Common myeloid progenitor, CD34-positive (primary cell): ENCODE measurements around the gene ZNF532. TPM values are rescaled to one million over a fixed set of nuclear protein-coding genes. Genes with fewer than 3 reads are reported as not detected.
"Not testable (repeated sequence)": the region's sequence is repeated elsewhere in the genome, so short reads cannot be mapped to it uniquely, and the experiment has no call there.

Experiments
- CTCF ChIA-PET: fragments of 350-600 bp; sonication (Branson Sonifier 250); formaldehyde crosslinking; loops from one replicate; lab custom pipeline; 2021; ENCODE audit warnings: antibody characterized with exemption; lab: Charles Lee
- POLR2A ChIA-PET: fragments of 350-600 bp; sonication (Branson Sonifier 250); formaldehyde crosslinking; loops from one replicate; lab custom pipeline; 2021; ENCODE audit warnings: antibody characterized with exemption; lab: Charles Lee
- DNase-seq, 3 donors: peaks; one replicate each; pipeline versions ENCODE4 v3.0.0 to v3.0.0-alpha.2; 2013
- H3K27ac ChIP-seq, 2 experiments: 1 replicate in 1 of 2; 2 replicates in 1 of 2; pipeline ENCODE4 v1.7.0; 2013; ENCODE audit warnings: inconsistent platforms in 2 of 2, low read length in 2 of 2, mild to moderate bottlenecking in 2 of 2, low read depth in 1 of 2, moderate library complexity in 1 of 2; ENCODE audit not compliant: severe bottlenecking in 2 of 2, insufficient read depth in 1 of 2, poor library complexity in 1 of 2
- H3K27me3 ChIP-seq, 5 experiments: replicated peaks in 2 of 5; 1 replicate in 3 of 5; 2 replicates in 2 of 5; pipeline versions ENCODE4 v1.6.1 to v1.7.0; 2013; ENCODE audit warnings: low read length in 4 of 5, mild to moderate bottlenecking in 2 of 5, moderate library complexity in 2 of 5, inconsistent platforms in 1 of 5; ENCODE audit not compliant: insufficient read depth in 5 of 5, control insufficient read depth in 4 of 5
- H3K36me3 ChIP-seq, 4 experiments: 1 replicate in 2 of 4; 2 replicates in 2 of 4; pipeline versions ENCODE4 v1.6.1 to v1.7.0; 2013; ENCODE audit warnings: low read length in 3 of 4, control low read depth in 1 of 4, mild to moderate bottlenecking in 1 of 4; ENCODE audit not compliant: control insufficient read depth in 4 of 4, insufficient read depth in 4 of 4
- H3K4me1 ChIP-seq, 4 experiments: 1 replicate in 3 of 4; 2 replicates in 1 of 4; pipeline versions ENCODE4 v1.6.1 to v1.7.1; 2013; ENCODE audit warnings: low read length in 3 of 4, mild to moderate bottlenecking in 3 of 4, control low read depth in 1 of 4, inconsistent platforms in 1 of 4, moderate library complexity in 1 of 4; ENCODE audit not compliant: control insufficient read depth in 4 of 4, insufficient read depth in 4 of 4; ENCODE audit errors: control extremely low read depth in 1 of 4
- H3K4me3 ChIP-seq, 7 experiments: 1 replicate in 4 of 7; 2 replicates in 3 of 7; pipeline versions ENCODE4 v1.5.1 to v1.7.0; 2013; ENCODE audit warnings: mild to moderate bottlenecking in 7 of 7, low read length in 6 of 7, moderate library complexity in 6 of 7, inconsistent platforms in 2 of 7, low read depth in 2 of 7, control low read depth in 1 of 7; ENCODE audit not compliant: insufficient read depth in 4 of 7, control insufficient read depth in 1 of 7; ENCODE audit errors: extremely low read depth in 1 of 7
- H3K9me3 ChIP-seq, 5 experiments: 1 replicate in 4 of 5; 2 replicates in 1 of 5; pipeline versions ENCODE4 v1.6.1 to v1.7.1; 2013; ENCODE audit warnings: low read length in 4 of 5, mild to moderate bottlenecking in 2 of 5, inconsistent platforms in 1 of 5, low read depth in 1 of 5, moderate library complexity in 1 of 5; ENCODE audit not compliant: control insufficient read depth in 4 of 5, insufficient read depth in 2 of 5; ENCODE audit errors: control extremely low read depth in 1 of 5
- WGBS: methylation state at CpG from one replicate; pipeline ENCODE4 v1.1.5; 2013; ENCODE audit not compliant: insufficient coverage; 5-methylcytosine and 5-hydroxymethylcytosine counted together
- polyA plus RNA-seq: library from polyadenylated mRNA; unstranded; fragments of 120-200 nt; gene quantifications from one replicate; pipeline ENCODE4 v1.2.1, GENCODE V29; 2013

The ZNF532 gene, protein sequence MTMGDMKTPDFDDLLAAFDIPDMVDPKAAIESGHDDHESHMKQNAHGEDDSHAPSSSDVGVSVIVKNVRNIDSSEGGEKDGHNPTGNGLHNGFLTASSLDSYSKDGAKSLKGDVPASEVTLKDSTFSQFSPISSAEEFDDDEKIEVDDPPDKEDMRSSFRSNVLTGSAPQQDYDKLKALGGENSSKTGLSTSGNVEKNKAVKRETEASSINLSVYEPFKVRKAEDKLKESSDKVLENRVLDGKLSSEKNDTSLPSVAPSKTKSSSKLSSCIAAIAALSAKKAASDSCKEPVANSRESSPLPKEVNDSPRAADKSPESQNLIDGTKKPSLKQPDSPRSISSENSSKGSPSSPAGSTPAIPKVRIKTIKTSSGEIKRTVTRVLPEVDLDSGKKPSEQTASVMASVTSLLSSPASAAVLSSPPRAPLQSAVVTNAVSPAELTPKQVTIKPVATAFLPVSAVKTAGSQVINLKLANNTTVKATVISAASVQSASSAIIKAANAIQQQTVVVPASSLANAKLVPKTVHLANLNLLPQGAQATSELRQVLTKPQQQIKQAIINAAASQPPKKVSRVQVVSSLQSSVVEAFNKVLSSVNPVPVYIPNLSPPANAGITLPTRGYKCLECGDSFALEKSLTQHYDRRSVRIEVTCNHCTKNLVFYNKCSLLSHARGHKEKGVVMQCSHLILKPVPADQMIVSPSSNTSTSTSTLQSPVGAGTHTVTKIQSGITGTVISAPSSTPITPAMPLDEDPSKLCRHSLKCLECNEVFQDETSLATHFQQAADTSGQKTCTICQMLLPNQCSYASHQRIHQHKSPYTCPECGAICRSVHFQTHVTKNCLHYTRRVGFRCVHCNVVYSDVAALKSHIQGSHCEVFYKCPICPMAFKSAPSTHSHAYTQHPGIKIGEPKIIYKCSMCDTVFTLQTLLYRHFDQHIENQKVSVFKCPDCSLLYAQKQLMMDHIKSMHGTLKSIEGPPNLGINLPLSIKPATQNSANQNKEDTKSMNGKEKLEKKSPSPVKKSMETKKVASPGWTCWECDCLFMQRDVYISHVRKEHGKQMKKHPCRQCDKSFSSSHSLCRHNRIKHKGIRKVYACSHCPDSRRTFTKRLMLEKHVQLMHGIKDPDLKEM (N-terminal part only)
- 6.7 TPM for polyA plus RNA-seq

DNA sequence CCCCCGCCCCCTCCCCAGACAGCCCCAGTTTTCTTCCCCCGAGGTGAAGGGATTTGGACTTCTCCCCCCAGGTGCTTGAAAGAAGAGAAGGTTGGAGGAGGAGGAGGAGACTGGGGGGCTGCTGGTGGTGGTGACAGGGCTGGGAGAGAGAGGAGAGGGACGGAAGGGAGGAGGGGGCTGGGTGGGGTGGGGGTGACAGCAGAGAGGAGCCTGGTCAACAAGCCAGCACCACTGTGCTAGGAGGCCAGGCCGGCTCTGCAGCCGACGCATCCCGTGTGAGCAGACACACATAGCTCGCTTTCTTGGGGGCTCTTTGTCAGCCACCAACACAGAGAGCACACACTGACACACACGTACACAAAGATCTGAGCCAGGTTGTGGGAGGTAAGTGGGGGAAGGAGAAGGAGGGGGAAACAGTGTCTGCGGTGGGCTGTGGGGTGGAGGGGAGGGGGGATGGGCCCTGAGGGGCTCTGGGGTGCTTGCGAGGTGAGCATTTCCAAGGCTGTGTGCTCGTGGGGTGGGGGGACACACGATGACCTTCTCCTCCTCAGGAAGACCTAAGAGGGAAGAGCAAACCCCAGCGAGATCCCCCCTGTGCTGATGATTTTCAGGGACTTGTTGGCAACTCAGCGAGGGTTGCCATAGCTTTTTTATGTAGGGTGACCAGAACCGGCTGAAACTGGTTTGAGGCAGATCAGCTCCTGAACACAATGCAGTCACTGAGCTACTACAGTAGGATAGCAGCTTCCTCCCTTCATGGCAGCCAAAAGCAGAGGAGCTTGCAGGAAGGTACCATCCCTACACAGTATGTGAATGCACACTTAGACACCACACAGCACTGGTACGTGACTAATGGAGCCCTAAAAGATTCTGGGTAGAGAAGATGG lies at the start of gene ZNF532:
TSS of gene ZNF532 (plus strand) at position 732 of the 887 bp plus-strand sequence. CDS start 53,411 bp downstream, outside the sequence.
- POLR2A ChIA-PET = no interaction called here
- H3K4me3 ChIP-seq = peak within 1 kb of the TSS in 2 of 7 experiments; percentile 56 to 61
- peaks cover 0 to 14% (median 0%) of the 10 kb centered on the region in 5 experiments for H3K27me3 ChIP-seq
- no peak within 1 kb of the TSS for H3K27ac ChIP-seq
- CTCF ChIA-PET = no interaction called here
- H3K4me1 ChIP-seq = peaks cover 0 to 13% (median 3%) of the 10 kb centered on the region in 4 experiments
- peaks cover 0 to 4% (median 0%) of the 10 kb centered on the region in 5 experiments for H3K9me3 ChIP-seq
- peaks cover 0 to 7% (median 3%) of the 10 kb centered on the region in 4 experiments for H3K36me3 ChIP-seq
- DNase-seq = peak in 1 of 3 donors; percentile 26
- WGBS = 84% methylated on average over 7 of the region's 17 CpGs

DNA sequence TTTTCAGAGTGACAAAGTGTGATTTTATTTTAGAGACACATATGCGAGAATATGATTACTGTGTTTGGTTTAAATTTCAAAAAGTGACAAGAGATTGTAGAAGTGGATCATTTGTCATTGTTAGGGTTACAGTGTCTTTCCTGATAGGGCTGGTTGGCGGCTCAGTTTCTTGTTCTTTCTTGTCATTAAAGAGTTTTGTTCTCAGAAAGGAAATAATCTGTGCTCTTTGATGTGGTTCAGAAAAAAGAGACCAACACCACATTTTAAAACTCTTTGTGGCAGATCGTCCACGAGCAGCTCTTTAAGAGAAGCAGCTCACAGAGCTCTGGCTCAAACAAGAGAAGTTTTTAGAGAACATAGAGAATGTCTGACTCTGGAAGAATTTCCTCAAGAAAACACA lies 45.6 kb upstream of the ZNF532 start:
- Histone ChIP-seq H3K9me3 (no peaks in the 10 kb centered on the region), H3K27me3 (peaks cover 2 to 19% (median 6%) of the 10 kb centered on the region in 5 experiments), H3K4me3 (no peak overlapping the region), H3K36me3 (no peaks in the 10 kb centered on the region), H3K4me1 (no peaks in the 10 kb centered on the region), H3K27ac (no peak overlapping the region)
- ChIA-PET POLR2A (no interaction called here), CTCF (no interaction called here)
- peak in 1 of 3 donors; percentile 5 for DNase-seq
- WGBS = 20% methylated on average over 1 of the region's 4 CpGs

DNA sequence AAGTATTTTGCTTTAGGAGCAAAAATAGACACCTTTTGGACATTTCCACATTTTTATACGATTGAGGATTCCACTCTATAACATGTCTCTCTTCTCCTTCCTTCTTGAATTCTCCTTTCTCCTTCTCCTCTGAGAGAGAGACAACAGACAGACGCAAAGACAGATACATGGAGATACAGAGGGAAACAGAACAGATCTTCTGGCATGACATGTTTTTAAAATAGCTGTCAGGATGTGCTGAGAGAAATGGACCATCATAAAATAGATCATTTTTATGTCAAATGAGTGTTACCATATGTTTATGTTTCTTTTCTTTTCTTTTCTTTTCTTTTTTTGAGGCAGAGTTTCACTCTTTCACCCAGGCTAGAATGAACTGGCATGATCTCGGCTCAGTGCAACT lies 44.4 kb upstream of the ZNF532 start:
- Histone ChIP-seq H3K4me3 (no peak overlapping the region), H3K9me3 (no peaks in the 10 kb centered on the region), H3K27ac (no peak overlapping the region), H3K27me3 (peaks cover 2 to 15% (median 3%) of the 10 kb centered on the region in 5 experiments), H3K36me3 (no peaks in the 10 kb centered on the region), H3K4me1 (no peaks in the 10 kb centered on the region)
- DNase-seq = no peak
- POLR2A ChIA-PET = no interaction called here
- CTCF ChIA-PET = interaction anchor here (1.3 kb wide), 1 partner anchor 15 kb away, joined by 6 read pairs; no protein-coding TSS in a partner anchor
- WGBS = 100% methylated on average over 1 of the region's 3 CpGs

DNA sequence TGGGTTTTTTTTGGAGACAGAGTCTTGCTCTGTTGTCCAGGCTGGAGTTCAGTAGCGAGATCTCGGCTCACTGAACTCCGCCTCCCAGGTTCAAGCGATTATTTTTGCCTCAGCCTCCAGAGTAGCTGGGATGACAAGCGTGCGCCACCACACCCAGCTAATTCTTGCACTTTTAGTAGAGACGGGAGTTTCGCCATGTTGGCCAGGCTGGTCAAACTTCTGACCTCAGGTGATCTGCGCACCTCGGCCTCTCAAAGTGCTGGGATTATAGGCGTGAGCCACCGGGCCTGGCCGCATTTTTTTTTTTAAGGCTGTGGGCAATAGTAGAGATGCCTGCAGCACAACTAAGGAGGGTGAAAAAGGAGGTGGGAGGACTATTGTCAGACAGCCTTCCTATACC lies 41.7 kb upstream of the ZNF532 start:
- CTCF ChIA-PET = no interaction called here
- H3K4me1 ChIP-seq = no peaks in the 10 kb centered on the region
- H3K9me3 ChIP-seq = no peaks in the 10 kb centered on the region
- peaks cover 2 to 11% (median 3%) of the 10 kb centered on the region in 5 experiments for H3K27me3 ChIP-seq
- no peak for DNase-seq
- no peaks in the 10 kb centered on the region for H3K36me3 ChIP-seq
- 99% methylated on average over 13 of the region's 13 CpGs for WGBS
- no peak overlapping the region for H3K27ac ChIP-seq
- no peak overlapping the region for H3K4me3 ChIP-seq
- POLR2A ChIA-PET = no interaction called here

DNA sequence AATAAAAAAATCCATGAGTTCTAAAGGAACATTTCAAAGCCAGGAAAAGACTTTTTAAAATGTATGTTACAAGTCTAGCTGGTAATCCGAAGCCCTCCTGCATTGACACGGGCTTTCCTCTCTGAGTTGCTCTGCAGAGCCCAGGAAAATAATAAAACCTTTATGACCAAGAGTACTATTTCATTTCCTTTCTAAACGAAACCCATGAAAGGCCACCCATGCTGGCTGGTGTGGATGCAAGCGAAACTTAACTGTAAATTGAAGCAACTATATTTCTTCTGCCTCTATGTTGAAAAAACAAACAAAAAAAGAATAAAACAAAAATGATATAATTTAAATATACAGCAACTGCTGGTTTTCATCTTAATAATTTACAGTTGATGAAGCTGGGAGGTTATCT lies 41.3 kb upstream of the ZNF532 start:
- Histone ChIP-seq H3K4me3 (no peak overlapping the region), H3K4me1 (no peaks in the 10 kb centered on the region), H3K36me3 (no peaks in the 10 kb centered on the region), H3K27ac (no peak overlapping the region), H3K27me3 (peaks cover 2 to 8% (median 3%) of the 10 kb centered on the region in 5 experiments), H3K9me3 (no peaks in the 10 kb centered on the region)
- POLR2A ChIA-PET = no interaction called here
- WGBS = 83% methylated on average over 2 of the region's 4 CpGs
- CTCF ChIA-PET = no interaction called here
- DNase-seq = no peak

DNA sequence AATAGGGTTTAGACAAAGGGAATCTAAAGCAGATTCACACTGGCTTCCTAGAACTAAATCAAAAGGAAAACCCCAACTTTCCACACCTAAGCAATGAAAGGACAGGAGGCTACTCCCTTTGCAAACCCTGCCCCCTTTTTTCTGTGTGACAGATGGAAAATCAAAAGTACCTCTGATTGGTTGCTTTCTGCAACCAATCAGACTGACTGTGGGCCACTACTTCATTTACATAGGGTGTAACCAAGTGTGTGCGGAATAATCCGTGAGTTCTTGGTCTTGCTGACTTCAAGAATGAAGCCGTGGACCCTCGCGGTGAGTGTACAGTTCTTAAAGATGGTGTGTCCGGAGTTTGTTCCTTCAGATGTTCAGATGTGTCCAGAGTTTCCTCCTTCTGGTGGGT lies 37.8 kb upstream of the ZNF532 start:
- H3K27ac ChIP-seq, H3K4me3 ChIP-seq, H3K4me1 ChIP-seq, H3K36me3 ChIP-seq, H3K27me3 ChIP-seq, CTCF ChIA-PET, H3K9me3 ChIP-seq, DNase-seq, POLR2A ChIA-PET: not testable (repeated sequence)
- WGBS = 94% methylated on average over 6 of the region's 6 CpGs
